ENCODE data around the gene JPT2.

DNA sequence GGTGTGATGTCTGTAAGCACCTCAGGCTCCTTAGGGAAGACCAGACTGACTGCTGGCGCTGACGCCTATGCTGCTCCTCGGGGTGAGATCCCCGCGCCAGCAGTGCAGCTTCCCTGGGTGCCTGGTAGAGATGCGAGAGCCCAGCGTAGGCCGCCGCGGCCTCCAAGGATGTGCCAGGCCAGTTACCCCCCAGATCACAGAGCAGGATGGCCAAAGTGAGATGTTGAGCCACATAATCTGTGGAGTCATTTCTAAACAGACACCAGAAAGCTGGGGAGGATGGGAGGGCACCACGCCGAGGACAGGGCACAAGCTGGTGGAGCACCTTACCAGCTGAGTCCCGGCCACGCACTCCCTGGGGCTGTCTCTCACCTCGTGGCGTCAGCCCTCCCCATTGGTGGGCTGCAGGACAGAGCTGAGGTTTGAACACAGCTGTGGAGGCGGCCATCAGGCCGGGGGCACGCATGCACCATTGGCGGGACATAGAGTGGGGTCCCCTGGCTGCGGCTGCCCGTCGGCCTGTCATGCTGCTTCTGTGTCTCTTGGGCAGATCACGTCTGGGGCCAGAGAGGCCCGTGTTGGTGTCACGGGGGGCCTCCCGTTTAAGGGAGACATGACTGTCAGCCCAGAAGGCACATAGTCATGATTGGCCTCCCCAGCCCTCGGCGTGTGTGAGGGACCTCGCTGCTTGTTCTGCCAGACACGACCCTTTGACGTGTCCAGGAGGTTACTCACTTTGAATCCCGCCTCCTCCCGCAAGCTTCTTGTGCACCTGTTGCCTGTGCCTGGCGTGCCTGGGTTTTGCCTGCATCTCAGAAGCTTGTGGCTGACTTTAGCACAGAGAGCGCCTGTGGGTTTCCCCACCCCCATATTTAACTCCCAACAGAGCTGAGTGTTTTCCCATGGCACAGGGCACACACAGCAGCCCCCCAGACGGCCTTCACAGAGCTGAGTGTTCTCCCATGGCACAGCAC lies 49.9 kb downstream of the JPT2 start:
- TF ChIP-seq CTCF (IDR thresholded peaks at IDR 0.05 in 4 of 5, conservative IDR thresholded peaks at IDR 0.05 in 1 of 5) (no peak), POLR2A (IDR thresholded peaks at IDR 0.05) (no peak)

Measured in gastrocnemius medialis (tissue), 4 donors.